HG02571 (cell line): ENCODE measurements around the gene STAB1.

ENCODE experiments used
- ATAC-seq: cut with Tn5 transposase; IDR thresholded peaks from one replicate; pipeline ENCODE4 v1.9.1; 2021; ENCODE audit warnings: mild to moderate bottlenecking, moderate library complexity; ENCODE audit not compliant: unreplicated experiment

STAB1 gene

DNA sequence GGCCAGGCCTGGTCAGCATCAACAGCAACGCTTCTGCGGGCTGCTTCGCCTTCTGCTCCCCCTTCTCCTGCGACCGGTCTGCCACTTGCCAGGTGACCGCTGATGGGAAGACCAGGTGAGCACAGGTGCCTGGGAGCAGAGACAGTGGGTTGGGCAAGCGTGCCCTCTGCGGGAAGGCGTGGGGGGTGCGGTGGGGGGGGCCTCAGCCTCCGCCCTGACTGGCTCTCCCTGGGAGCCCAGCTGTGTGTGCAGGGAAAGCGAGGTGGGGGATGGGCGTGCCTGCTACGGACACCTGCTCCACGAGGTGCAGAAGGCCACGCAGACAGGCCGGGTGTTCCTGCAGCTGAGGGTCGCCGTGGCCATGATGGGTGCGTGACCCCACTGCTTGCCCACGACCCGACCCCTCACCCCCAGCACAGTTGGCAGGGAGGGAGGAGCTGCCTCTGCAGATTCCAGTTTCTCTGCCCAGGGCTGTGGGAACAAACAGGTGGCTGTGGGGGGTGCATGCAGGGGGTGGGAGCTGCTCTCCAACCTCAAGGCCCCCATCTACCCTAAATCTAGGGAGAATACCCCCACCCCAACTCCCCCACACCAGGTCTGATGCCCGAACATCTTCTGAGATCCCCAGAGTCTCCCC is 8.8 kb downstream of the STAB1 start:
- ATAC-seq, result no peak

DNA sequence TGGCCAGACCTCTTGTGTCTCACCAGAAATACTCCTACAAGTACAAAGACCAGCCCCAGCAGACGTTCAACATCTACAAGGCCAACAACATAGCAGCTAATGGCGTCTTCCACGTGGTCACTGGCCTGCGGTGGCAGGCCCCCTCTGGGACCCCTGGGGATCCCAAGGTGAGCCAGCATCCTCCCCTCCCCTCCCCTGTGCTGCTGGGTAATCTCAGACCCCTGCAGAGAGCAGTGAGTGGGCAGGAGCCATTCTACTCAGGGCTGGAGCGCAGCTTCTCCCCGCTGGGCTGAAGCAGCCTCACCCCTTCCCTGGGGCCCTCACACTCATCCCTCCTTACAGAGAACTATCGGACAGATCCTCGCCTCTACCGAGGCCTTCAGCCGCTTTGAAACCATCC is 9.8 kb downstream of the STAB1 start:
- ATAC-seq, result no peak

DNA sequence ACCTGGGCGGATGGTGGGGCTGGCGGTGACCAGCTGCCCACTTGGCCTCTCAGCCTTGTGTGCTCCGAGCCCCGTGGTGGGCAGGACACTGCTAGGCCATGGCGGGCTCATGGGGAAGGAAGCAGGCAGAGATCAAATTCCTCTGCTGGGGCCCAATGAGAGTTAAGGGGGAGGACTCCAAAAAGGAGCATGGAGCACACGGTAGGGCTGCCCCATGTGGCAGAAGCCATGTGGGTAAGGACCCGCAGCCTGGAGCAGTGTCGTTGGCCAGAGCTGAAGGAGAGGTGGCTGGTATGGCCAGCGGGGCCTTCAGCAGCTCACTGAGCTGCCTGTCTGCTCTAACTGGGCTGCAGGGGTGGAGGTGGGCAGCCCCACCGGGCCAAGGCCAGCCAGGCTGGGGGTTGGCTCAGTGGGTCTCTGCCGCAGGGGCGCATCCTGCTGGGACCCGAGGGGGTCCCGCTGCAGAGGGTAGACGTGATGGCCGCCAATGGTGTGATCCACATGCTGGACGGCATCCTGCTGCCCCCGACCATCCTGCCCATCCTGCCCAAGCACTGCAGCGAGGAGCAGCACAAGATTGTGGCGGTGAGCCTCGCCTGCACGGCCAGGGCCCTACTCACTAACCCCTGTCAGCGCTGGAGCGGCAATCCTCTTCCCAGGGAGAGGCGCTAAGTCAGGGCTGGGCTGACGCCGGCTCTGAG is 11.3 kb downstream of the STAB1 start:
- no peak for ATAC-seq

DNA sequence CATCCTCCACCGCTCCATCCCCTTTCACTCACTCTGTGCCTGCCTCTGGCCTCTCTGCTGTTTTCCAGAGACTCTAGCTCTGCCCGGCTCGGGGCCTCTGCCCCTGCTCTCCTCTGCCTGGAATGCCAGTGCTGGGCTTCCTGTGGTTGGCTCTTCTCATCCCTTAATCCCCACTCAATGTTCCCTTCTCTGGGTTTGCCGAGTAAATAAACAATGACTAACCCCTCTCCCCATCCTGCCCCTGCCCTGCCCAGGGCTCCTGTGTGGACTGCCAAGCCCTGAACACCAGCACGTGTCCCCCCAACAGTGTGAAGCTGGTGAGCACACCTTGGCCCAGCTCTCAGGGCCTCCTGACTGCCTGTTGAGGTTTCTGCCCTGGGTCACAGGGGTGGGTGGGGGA is 12.2 kb downstream of the STAB1 start:
- no peak for ATAC-seq

DNA sequence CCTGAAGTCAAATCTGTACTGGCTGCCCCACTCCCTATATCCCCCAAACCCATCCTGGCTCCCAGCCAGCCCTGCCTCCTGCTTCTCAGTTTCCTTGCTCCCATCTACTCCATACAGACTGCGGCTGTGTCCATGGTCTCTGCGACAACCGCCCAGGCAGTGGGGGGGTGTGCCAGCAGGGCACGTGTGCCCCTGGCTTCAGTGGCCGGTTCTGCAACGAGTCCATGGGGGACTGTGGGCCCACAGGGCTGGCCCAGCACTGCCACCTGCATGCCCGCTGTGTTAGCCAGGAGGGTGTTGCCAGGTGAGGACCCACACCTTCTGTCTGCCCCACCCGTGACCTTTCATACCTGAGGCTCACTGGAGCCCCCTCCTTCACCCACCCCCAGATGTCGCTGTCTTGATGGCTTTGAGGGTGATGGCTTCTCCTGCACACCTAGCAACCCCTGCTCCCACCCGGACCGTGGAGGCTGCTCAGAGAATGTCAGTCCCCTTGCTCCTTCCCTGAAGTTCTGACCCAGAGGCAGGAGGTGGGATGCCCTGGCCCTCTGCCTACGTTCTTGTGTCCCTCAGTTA is 14.7 kb downstream of the STAB1 start:
- no peak for ATAC-seq

DNA sequence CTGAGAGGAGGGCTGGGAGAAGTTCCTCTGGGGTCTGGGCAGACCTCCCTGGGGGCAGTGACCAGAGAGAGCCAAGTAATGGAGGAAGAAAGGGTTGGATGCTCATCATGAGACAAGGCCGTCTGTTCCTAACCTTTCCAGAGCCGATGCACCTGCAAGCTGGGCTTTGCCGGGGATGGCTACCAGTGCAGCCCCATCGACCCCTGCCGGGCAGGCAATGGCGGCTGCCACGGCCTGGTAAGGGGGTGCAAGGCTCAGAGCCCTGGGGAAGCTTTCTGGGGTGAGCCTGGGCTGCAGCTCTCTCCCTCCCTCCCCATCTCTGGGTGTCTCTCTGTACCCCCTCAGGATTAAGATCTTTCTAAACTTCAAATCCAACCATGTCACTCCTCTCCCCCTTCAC is 16.4 kb downstream of the STAB1 start:
- no peak for ATAC-seq

- ATAC-seq, result no peak
Measured at GRCh38 chr3:52512105-52512504, 17.0 kb downstream of the STAB1 start.

DNA sequence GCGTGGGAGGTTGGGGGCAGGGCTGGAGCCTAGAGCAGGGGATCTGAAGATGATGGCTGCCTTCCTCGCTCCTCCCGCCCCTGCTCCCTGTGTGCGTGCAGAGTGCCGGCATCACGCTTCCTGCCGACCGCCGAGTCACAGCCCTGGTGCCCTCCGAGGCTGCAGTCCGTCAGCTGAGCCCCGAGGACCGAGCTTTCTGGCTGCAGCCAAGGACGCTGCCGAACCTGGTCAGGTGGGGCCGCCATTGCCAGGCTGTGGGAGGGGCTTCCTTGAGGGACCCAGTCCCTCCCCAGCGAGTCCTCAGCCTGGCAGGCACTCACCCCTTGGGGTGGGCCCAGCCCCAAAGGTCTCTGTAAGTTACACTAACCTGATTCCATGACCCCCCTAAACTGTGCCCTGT is 17.6 kb downstream of the STAB1 start:
- no peak for ATAC-seq

GRCh38 chr3:52513281-52513680 is 18.1 kb downstream of the STAB1 start:
- no peak for ATAC-seq

DNA sequence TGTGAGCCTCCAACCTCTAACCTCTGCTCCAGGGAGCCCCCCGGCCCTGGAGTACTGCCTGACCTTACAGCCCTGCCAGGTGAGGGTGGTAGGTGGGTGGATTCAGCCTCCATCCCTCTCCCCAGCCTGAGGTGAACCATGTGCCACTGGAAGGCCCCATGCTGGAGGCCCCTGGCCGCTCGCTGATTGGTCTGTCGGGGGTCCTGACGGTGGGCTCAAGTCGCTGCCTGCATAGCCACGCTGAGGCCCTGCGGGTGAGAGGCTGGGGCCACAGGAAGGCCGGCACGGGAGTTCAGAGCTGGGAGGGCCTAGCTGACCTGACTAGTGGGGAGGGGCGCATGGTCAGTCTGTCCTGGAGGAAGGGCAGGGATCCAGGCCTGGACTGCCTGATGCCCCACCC is 19.4 kb downstream of the STAB1 start:
- no peak for ATAC-seq

- ATAC-seq, result no peak
Measured at GRCh38 chr3:52515192-52515591, 20.1 kb downstream of the STAB1 start.

DNA sequence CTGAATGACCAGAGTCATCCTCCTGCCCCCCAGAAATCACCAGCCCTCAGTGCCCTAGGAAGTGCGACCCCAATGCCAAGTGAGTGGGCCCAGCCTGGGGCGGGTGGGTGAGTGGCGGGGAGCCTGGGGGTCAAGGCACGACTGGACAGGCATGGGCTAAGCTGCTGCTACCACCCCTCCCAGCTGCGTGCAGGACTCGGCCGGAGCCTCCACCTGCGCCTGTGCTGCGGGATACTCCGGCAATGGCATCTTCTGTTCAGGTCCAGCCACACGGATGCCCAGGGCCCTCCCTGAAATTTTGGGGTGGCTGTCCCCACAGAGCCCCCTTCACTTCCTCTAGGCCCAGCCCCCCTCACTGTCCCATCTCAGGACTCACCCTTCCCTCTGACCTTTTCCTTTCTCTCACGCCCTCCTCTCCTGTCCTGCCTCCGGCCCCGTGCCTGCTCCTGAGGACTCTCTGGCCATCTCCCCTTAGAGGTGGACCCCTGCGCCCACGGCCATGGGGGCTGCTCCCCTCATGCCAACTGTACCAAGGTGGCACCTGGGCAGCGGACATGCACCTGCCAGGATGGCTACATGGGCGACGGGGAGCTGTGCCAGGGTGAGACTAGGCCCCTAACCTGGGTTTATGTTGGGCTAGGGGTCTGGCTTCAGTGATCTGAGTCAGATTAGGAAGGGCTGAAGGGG is 21.5 kb downstream of the STAB1 start:
- no peak for ATAC-seq

- no peak for ATAC-seq
Measured at GRCh38 chr3:52517796-52518722, 22.9 kb downstream of the STAB1 start.

DNA sequence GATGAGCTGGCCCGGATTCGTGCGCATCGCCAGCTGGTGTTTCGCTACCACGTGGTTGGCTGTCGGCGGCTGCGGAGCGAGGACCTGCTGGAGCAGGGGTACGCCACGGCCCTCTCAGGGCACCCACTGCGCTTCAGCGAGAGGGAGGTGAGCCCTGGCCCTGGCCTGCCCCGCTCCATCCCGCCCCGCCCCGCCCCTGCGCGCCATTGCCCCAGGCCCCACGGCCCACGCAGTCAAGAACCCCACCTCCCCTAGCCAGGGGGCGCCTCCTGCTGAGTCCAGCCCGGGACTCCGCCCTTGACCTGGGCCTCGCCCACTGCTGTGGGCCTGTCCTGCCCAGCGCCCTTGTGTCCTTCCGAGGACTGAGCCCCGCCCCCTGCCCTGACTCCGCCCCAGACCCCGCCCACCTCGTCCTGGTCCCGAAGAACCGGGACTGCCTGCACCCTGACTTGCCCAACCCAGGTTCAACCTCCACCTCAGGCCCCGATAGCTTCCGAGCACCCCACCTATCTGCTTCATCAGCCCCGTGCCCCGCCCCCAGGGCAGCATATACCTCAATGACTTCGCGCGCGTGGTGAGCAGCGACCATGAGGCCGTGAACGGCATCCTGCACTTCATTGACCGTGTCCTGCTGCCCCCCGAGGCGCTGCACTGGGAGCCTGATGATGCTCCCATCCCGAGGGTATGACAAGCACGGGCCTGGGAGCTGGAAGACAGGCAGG is 23.7 kb downstream of the STAB1 start:
- ATAC-seq, result no peak

- ATAC-seq, result no peak
Measured at GRCh38 chr3:52519445-52520140, 24.5 kb downstream of the STAB1 start.

DNA sequence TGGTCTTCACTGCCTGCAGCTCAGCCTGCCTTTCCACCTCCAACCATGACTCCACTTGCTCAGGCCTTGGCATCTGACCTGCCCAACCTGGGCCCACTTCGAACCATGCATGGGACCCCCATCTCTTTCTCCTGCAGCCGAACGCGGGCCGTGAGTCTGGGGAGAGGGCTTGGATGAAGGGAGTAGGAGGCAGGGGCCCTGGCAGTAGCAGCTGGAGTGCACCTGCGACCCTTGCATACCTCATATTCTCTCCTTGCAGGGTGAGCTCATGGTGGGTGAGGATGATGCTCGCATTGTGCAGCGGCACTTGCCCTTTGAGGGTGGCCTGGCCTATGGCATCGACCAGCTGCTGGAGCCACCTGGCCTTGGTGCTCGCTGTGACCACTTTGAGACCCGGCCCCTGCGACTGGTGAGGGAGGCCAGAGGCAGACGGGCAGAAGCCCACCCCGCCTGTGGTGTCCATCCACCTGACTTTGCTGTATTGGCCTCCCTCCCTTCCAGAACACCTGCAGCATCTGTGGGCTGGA is 25.1 kb downstream of the STAB1 start:
- ATAC-seq, result no peak

DNA sequence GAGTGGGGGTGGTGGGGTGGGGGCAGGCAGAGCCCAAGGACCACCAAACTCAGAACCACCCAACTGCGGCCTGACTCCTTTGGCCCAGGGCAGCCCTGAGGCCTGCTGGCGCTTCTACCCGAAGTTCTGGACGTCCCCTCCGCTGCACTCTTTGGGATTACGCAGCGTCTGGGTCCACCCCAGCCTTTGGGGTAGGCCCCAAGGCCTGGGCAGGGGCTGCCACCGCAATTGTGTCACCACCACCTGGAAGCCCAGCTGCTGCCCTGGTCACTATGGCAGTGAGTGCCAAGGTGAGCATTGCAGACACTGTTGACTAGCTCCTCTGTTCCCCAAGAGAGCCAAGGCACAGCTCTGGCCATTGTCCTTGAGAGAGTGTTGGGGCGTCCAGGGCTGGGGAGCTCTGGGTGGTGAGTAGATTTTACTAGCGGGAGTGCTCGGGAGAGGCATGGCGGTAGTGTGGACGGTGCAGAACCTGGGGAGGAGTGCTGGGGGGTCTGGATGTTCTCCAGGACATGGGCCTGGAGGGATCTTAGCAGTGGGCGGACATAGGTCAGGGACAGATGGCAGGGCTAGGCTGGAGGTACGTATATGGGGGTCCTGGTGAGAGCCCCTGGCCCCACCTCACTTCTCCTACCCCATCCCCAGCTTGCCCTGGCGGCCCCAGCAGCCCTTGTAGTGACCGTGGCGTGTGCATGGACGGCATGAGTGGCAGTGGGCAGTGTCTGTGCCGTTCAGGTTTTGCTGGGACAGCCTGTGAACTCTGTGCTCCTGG is 25.8 kb downstream of the STAB1 start:
- no peak for ATAC-seq

- no peak for ATAC-seq
Measured at GRCh38 chr3:52521488-52521824, 26.3 kb downstream of the STAB1 start.
